ENCODE results near the gene DOCK8.

The DOCK8 gene

DNA sequence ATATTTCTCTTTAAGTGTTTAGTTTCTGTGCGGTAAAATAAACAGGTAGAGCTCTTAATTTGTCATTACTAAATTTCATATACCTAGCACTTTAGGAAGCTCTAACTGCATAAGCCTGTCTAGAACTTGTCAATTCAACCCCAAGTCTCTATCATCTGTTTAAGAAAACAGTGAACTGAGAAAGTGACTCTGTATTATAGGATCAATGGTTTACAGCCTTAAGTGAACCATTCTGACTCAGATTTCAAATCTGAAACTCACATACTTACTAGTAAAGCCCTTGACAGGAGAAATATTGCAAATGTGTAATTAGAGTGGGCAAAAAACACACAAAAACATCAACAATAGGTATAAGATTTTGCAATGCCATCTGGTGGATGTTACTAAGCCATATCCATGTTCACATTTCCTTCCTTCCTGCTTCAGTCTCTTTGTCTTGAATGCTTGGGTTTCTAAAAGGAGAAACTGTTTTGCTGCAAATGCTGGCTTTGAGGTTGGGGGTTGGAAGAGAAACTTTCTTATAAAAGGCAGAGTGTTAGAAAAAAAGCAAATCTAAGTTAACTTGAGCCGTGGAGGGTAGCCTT lies 101.8 kb downstream of the DOCK8 start:
- no peak for DNase-seq

DNA sequence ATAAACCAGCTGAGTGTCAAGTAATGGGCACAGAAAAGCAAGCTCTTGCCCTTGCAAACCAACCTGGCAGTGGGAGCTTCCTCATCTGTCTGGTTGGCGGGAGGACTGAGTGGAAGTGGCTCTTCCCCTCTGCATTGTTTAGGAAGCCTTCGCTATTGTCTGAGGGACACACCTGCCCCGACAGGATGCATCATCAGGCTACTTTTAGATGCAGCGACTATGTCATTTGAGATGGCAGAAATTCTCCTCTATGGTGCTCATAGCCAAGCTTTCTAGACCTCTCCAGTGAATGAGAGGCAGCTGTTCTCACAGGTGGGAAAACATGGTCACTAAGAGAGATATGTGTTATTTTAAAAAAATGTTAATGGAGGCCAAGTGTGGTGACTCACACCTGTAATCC lies 104.0 kb downstream of the DOCK8 start:
- no peak for DNase-seq

DNA sequence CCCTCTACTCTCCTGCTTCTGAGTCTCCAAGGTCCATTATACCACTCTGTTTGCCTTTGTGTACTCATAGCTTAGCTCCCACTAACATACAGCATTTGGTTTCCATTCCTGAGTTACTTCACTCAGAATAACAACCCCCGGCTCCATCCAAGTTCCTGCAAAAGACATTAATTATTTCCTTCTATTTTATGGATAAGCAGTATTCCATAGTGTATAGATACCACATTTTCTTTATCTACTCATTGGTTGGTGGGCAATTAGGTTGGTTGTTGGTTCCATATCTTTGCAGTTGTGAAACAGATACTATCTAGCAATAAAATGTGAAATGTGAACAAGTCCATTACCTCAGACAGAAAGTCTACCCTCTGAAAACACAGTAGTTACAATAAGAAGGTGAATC lies 110.3 kb downstream of the DOCK8 start:
- no peak for DNase-seq

DNA sequence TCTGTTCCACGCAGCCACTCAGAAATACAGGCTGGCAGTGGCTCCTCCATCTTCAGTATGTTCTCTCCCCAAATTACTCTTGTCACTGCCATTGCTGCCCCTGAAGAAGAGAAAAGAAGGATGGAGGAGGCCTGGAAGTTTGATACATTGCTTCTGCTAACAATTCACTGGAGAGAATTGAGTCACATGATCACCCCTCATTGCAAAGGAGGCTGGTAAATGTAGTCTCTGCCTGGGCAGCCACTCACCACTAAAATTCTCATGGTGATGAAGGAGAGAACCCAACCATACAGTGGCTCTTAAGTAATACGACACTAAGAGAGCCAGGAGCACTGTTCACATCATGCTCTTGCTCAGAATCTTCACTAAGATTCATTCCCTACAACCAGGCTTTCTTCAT lies 112.0 kb downstream of the DOCK8 start:
- DNase-seq: no peak

DNA sequence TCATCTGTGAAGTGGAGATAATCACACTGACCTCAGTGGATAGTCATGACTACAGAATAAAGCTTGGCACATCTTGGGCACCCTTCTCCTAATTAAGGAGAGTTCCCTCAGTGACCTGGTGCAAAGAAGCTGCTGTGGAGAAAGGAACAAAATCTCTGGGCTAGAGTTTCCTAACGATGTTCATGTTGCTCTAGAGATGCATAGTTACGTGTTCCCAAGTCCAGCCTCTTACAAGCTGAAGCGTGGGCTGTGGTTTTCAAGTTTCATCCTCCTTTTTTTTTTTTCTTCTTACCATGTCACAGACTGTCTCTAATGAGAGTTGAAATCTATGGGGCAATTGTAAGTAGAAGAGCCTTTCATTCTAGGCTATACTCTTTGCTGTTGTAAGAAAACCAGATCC lies 113.8 kb downstream of the DOCK8 start:
- DNase-seq: no peak

DNA sequence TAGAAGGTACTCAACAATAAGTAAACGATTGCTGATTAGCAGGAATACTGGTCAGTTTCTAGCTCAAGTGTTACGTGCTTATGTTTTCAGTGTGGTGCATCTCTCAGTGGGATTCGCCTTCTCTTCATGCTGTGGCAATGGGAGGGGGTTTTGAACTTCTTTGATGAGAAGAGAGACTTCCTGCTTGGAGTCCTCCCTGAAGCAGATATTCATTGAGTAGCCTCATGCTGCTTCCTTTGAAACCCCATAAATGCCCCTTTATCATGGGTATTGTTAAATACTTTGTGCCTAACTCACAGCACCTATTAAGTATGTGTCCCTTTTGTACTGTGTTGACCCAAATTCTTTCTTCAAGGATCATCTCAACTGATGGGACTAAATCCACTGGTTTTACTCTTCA lies 116.5 kb downstream of the DOCK8 start:
- no peak for DNase-seq

DNA sequence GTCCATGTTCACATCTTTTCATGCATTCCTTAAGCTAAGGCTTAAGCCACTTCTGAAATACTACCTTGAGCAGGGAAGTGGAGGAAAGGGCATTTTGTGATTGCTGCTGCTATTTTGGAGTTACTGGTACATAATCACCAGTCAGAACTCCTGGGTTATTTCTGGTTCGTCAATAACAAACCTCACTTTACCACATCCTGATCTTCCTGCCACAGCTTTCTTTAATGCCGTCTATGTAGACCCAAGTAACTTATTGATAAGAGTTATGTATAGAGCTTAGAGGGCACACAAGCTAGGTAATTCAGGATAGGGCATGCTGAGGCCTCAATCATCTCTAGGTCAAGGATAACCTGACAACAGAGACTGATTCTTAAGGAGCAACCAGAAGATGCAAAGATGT lies 120.7 kb downstream of the DOCK8 start:
- DNase-seq: no peak

DNA sequence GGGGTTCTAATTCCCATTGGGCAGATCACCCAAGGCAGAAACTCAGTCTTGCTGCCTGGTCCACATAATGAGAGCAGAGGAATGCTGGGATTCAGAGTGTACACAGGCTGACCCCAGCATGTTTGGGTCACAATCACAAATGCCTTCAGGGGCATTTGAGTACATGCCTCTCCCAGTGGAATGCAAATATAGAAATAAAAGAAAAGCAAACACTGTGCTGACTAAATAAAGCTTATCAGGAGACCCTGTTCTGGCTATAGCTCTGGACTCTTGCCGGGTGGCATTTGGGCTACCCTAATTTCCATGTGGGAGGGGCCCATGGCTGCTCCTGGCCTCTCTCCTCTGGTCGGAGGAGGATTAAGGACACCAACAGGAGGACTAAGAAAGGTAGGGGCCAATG lies 121.4 kb downstream of the DOCK8 start:
- DNase-seq: no peak

DNA sequence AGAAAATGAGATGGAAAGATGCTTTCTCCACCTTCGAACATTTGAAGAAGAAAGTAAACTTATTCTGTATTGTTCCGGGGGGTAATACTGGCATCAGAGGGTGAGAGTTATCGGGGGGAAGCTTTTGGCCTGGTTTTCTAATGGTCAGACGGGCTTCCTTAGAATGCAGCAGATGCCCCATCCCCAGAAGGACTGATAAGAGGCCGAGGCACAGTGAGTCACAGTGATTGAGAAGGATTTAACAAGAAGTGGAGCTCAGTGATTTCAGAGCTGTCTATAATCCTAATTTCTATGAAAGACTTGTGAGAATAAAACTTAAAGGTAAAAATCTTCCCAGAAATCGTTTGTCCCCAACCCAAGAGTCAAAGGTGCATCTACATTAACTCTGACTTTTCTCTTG lies 123.9 kb downstream of the DOCK8 start:
- no peak for DNase-seq

DNA sequence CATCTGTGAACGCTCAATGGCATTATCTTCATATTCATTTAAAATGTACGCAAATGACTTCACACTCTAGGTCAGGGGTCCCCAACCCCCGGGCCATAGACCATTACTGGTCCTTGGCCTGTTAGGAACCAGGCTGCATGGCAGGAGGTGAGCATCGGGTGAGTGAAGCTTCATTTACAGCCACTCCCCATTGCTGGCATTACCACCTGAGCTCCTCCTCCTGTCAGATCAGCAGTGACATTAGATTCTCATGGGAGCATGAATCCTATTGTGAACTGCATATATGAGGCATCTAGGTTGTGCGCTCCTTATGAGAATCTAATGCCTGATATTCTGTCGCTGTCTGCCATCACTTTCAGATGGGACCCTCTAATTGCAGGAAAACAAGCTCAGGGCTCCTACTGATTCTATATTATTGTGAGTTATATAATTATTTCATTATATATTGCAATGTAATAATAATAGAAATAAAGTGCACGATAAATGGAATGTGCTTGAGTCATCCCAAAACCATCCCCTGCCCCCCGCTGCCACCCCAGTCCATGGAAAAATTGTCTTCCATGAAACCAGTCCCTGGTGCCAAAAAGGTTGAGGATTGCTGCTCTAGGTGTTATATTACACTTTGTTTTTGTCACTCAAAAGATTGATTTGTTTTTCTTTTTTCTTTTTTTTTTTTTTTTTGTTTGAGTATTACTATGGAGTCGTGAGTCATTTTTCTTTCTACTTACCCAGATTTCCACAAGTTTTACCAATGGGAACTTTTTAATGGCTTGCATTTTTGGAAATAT lies 127.2 kb downstream of the DOCK8 start:
- DNase-seq: no peak

DNA sequence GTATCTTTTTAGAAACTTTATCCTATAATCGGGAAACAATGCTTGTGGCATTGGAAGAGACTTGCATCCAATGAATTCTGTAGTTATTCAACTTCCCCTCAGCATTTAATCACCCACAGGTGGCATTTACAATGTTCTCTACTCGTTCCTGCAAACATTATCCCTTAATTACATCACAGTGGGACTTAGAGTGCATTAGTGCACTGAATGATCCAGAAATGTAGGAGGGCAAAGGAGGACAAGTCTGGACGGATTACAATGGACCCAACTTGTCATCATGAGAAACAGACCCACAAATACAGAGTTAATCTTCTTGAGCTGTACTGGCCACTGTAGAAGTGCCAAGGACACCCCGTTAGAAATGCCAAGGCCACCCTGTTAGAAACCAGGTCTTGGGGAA lies 129.1 kb downstream of the DOCK8 start:
- DNase-seq: no peak

DNA sequence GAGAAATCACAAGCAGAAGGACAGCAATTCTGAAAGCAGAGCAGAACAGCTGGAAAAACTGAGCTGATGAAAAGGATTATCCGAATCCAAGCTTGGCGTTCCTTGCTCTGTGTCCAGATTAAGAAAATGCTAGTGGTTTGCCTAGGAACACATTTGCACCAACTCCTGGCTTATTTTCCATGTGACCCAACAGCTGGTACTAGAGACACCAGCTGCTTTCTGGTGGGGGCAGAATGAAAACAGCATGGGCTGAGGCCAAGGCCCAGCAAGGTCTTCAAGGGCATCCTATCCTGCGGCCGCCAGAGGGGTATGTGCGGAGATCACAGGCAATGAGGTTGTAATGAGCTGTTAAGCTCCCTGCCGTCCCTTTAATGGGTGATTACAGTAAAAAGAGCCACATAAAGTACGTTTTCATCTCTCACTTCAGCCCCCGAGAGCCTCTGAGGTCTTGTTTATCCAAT lies 131.5 kb downstream of the DOCK8 start:
- no peak for DNase-seq

DNA sequence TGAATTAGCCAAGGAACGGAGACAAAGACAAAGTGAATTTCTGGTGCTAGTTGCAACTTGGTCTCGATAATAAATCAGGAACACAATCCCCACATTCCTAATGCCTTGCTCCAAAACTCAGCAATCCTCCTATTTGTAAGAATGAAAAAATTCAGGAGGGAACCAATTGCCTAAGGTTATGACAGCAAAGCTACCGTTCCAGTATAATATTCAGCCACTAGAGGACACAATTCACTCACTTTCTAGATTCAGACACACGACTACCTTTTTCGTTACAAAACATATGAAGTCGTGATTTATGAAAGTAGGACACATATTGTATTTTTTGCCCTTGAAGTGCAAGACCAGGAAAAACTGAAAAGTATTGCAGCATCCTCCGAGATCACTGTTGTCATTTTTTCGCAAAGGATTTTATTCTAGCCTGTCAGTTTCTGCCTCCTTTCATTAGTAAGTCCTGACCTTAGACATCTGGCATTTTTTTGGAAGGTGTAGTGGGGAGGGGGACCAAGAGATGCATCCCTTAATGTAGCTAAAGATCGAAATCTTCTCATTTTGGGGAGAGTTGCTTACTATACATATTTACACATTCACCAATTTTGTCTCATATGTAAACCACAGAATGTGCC lies 133.1 kb downstream of the DOCK8 start:
- peak; percentile 17 for DNase-seq

DNA sequence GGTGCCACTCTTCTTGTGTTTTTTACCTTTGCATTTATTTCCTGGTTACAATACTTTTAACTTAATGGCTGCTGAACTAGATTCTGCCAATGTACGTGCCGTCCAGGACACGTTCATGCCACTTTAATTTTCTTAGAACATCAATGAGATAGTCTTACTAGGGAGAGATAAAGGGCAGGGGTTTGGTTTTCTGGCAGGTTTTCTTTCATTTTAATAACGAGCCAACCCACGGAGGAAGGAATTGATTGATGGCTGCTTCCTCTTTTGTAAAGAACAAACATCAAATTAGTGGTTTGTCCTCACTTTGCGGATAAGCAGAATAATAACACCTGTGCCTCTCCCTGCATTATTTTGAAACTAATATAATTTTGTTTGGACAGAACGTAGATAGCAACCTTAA lies 135.7 kb downstream of the DOCK8 start:
- no peak for DNase-seq

DNA sequence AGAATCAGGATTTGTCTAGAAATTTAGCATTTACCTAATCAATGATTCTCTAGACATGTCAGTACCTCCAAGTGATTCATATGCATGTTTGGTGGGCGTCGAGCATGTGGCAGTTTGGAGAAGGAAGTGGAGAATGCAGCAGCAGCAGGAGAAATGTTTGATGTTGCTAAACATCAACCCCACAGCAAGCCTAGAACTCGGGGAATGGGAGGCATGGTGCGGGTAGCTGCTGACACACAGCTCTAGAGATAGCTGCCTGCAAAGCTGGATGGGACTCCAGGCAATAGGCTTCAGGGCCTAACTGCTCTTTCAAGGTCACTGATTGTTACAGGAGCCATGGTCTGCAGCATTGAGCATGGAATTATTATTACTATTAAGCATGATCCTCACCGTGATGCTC lies 137.3 kb downstream of the DOCK8 start:
- no peak for DNase-seq

DNA sequence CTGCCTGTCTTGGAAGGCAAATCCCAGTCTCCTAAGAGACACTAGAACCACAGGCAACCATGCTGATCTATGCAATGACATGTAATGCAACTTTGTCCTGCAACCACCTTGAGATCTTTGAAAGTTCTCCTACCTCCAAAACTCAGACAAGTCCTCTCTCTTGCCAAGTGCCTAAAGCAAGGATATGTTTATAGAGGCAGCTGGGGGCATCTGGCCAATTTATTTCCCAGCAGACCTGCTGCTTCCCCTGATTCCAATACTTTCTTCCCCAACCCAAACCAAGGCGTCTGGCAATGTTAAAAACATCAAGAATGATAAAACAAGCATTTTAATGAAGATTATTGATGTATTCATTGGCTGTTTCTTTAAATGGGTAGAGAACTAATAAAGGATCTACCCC lies 138.4 kb downstream of the DOCK8 start:
- no peak for DNase-seq

DNA sequence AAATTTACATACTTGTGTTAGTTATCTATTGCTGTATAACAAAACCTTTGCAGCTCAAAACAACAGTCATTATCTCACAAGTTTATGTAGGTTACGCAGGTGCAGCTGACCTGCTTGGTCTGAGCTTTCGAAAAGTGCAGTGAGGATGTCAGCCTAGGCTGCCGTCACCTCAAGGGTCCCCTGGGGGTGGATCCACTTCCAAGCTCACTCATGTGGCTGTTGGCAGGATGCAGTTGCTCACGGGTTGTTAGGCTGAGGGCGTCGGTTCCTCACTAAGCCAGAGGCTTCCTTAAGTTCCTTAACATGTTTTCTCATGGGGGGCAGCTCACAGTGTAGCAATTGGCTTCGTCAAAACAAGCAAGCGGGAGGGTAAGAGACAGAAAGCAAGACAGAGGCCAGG lies 139.8 kb downstream of the DOCK8 start:
- DNase-seq: no peak

DNA sequence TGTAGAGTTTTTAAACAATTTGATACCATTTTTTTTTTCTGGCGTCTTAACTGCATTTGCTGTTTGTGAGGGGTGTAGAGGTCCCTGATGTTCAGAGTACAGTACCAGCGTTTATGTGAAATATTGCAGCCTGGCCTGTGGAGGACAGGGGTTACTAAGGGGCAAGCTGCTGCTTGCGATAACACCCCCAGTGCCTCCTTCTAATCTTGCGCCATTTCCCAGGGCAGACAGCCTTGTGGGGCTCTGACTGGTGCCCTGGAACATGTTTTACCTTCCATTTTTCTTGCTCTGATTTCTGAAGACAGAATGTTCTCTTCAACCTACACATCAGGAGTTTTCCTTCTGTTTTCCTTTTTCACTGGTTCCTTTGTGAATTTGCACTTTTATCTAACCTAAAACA lies 142.9 kb downstream of the DOCK8 start:
- DNase-seq: no peak

DNA sequence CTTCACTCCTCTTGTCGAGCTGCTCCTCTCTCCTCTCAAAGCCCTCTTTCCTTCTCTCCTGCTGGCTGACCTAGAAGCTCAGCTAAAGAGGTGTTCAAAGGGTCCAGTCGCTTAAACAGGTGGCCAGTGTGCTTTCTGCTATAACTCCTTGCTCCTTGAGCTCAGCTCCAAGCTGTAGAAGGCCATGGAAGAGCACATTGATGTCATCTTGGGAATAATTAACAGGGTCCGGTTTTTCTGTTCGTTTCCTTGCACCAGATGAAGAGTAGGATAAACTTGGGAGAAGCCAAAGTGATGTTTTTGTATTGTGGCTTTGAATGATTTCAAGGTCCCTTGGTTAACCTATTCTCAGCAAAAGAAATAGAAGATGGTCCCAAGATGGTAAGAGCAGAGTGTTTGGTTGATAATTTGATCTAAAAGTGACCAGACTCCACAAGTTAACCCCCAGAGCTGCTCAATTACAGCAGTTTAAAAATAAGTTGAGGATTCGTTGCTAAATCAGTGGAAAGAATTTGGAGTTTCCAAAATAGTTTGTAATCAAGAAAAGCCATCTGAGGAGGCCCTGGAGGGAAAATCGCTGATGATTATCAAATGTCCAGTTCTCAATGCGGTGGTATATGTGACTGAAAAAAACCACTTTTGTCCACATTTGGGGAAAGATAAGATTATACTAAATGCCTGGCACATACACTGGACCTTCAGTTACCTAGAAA lies 148.1 kb downstream of the DOCK8 start:
- DNase-seq: no peak

DNA sequence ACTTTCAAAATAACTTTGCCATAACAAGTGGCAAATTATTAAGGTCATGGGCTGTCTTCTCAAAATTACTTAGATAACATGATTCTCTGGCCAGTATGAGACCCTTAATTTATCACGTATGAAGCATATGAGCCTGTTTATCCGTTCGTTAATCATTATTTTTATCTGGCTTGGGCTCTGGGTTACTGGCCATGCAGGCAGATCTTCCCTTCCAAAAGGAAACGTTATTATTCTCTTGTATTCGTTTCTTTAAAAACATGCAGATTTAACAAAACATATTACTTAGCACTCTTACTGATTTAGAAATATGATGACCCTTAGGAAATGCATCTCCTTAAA lies 148.6 kb downstream of the DOCK8 start:
- no peak for DNase-seq

DNA sequence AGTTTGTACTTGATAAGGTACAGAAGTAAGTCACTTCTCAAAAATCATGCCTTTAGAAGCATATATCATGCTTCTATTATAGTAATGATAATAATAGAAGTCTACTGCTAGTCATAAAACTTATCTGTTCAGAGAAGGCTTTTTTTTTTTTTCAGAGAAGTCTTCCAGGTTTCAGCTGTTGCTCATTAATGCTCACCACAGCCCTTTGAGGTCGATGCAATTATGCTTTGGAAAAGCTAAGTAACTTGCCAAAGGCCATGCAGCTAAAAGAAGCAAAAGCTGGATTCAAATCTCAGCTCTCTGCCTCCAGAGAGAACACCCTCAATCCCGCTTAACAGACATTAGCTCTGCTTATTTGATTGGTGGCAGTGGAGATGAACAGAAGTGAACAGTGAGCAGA lies 150.8 kb downstream of the DOCK8 start:
- no peak for DNase-seq

DNA sequence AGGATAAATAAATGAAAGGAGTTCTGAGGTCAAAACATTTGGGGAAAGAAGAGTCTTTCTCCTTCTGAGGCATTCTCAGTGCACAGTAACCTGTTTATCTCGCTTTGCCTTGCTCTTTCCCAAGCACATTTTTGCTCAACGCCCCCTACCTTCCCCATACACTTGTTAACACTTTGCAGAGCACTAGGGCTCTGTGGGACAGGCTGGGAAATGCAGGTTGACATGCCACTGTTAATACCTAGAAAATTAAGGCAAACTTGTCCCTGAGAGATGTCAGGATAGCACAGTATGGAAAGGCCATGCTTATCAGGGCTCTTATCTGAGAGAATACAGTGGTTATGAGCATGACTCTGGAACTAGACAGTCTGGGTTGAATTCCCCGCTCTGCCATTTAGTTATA lies 152.0 kb downstream of the DOCK8 start:
- DNase-seq: no peak

DNA sequence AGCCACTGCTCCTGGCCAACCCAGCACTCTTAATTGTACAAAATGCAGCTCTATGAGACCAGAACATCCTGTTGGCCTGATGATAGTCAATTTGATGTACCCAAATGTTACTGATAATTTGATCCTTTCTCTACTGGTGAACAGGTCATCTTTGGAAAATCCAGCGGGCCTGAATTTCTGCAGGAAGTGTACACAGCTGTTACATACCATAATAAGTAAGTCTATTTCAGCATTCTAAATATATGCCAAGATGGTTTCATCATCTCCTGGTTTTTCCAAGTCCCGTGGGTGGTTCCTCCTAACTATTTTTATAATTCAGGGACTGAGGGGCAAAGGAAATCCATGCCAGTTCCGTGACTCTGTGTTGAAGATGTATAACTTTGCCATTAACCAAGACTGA lies 155.4 kb downstream of the DOCK8 start:
- DNase-seq: no peak

DNA sequence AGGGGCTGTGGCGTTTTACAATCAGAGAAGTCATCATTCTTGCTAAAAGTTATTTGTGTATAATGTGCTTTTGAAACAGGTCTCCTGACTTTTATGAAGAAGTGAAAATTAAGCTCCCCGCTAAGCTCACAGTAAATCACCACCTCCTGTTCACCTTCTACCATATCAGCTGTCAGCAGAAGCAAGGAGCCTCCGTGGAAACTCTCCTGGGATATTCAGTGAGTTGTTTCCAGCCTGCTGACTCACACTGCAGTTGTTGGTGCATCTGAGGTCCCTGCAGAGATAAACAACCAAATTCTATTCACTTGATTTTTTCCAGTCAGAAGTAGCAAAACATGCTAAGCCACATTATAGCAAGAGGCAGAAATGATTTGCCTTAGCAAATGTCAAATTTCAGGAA lies 156.7 kb downstream of the DOCK8 start:
- no peak for DNase-seq

All from amniotic stem cell (primary cell).